SK-N-SH treated with all-trans-retinoic acid at 6 μM for 48 hours (cell line): Measurements from ENCODE around the gene FRAS1.

Experiments used
- ATAC-seq: fragments of 200-7000 bp; cut with Tn5 transposase; 3 replicates; pipeline ENCODE4 v1.9.1; 2020; ENCODE audit warnings: mild to moderate bottlenecking, moderate library complexity
- ARNTL ChIP-seq: fragments of 450-650 bp; formaldehyde crosslinking; IDR thresholded peaks from 2 replicates; pipeline ENCODE4 v1.5.0; 2020; ENCODE audit warnings: low read depth, mild to moderate bottlenecking, moderate library complexity, borderline replicate concordance
- BACH2 ChIP-seq: fragments of 250-450 bp; sonication (Bioruptor Pico); IDR thresholded peaks from 2 replicates; pipeline ENCODE4 v1.9.0; 2021; ENCODE audit warnings: mild to moderate bottlenecking, borderline replicate concordance
- CSDC2 ChIP-seq: fragments of 250-450 bp; sonication (Bioruptor Pico); IDR thresholded peaks from 2 replicates; pipeline ENCODE4 v1.5.0; 2020; ENCODE audit warnings: mild to moderate bottlenecking, moderate library complexity
- ESRRG ChIP-seq: fragments of 250-450 bp; sonication (Bioruptor Pico); IDR thresholded peaks from 2 replicates; pipeline ENCODE4 v1.6.1; 2021; ENCODE audit warnings: mild to moderate bottlenecking
- GLIS3 ChIP-seq: fragments of 250-450 bp; sonication (Bioruptor Pico); IDR thresholded peaks from 2 replicates; pipeline ENCODE4 v1.5.0; 2020; ENCODE audit warnings: mild to moderate bottlenecking, moderate library complexity
- ISL1 ChIP-seq: fragments of 250-450 bp; sonication (Bioruptor Pico); IDR thresholded peaks from 2 replicates; pipeline ENCODE4 v2.1.2; 2022; ENCODE audit warnings: mild to moderate bottlenecking, moderate library complexity
- OSR1 ChIP-seq: fragments of 250-450 bp; sonication (Bioruptor Pico); IDR thresholded peaks from 2 replicates; pipeline ENCODE4 v1.8.0; 2022; ENCODE audit warnings: moderate library complexity, mild to moderate bottlenecking, inconsistent platforms
- PATZ1 ChIP-seq: fragments of 250-450 bp; sonication (Bioruptor Pico); IDR thresholded peaks from 2 replicates; pipeline ENCODE4 v1.8.0; 2020; ENCODE audit warnings: mild to moderate bottlenecking, moderate library complexity, borderline replicate concordance
- PPARA ChIP-seq: fragments of 250-450 bp; sonication (Bioruptor Pico); IDR thresholded peaks from 2 replicates; pipeline ENCODE4 v1.5.0; 2020; ENCODE audit warnings: mild to moderate bottlenecking, borderline replicate concordance
- RARB ChIP-seq: fragments of 250-450 bp; sonication (Bioruptor Pico); IDR thresholded peaks from 2 replicates; pipeline ENCODE4 v1.8.0; 2021; ENCODE audit warnings: mild to moderate bottlenecking, moderate library complexity
- TCF4 ChIP-seq: fragments of 250-450 bp; sonication (Bioruptor Pico); IDR thresholded peaks from 2 replicates; pipeline ENCODE4 v1.8.0; 2021; ENCODE audit warnings: mild to moderate bottlenecking, moderate library complexity, borderline replicate concordance
- TOX ChIP-seq: fragments of 250-450 bp; sonication (Bioruptor Pico); IDR thresholded peaks from 2 replicates; pipeline ENCODE4 v1.8.0; 2021; ENCODE audit warnings: mild to moderate bottlenecking, moderate library complexity, borderline replicate concordance
- ZC3H10 ChIP-seq: fragments of 250-450 bp; sonication (Bioruptor Pico); IDR thresholded peaks from 2 replicates; pipeline ENCODE4 v1.5.1; 2021; ENCODE audit warnings: mild to moderate bottlenecking, moderate library complexity
- ZFP3 ChIP-seq: fragments of 250-450 bp; sonication (Bioruptor Pico); IDR thresholded peaks from 2 replicates; pipeline ENCODE4 v1.5.0; 2020; ENCODE audit warnings: mild to moderate bottlenecking, moderate library complexity
- ZFP30 ChIP-seq: fragments of 450-650 bp; formaldehyde crosslinking; IDR thresholded peaks from 2 replicates; pipeline ENCODE4 v1.5.0; 2022; ENCODE audit warnings: mild to moderate bottlenecking, moderate library complexity
- ZNF565 ChIP-seq: fragments of 450-650 bp; formaldehyde crosslinking; conservative IDR thresholded peaks from 2 replicates; pipeline ENCODE4 v1.5.0; 2020; ENCODE audit warnings: low read depth, mild to moderate bottlenecking, moderate library complexity
- ZNF70 ChIP-seq: fragments of 450-650 bp; formaldehyde crosslinking; IDR thresholded peaks from 2 replicates; pipeline ENCODE4 v1.5.0; 2020; ENCODE audit warnings: mild to moderate bottlenecking, moderate library complexity
- ZNF8 ChIP-seq: fragments of 450-650 bp; formaldehyde crosslinking; IDR thresholded peaks from 2 replicates; pipeline ENCODE4 v1.5.0; 2020; ENCODE audit warnings: mild to moderate bottlenecking, moderate library complexity
- TF ChIP-seq, protein P1 (sequence below): fragments of 250-450 bp; sonication (Bioruptor Pico); IDR thresholded peaks from 2 replicates; pipeline ENCODE4 v1.5.1; 2020; ENCODE audit warnings: low read depth, mild to moderate bottlenecking, moderate library complexity
- TF ChIP-seq, protein P2 (sequence below): fragments of 250-450 bp; sonication (Bioruptor Pico); IDR thresholded peaks from 2 replicates; pipeline ENCODE4 v1.8.0; 2021; ENCODE audit warnings: low read depth, mild to moderate bottlenecking, moderate library complexity, borderline replicate concordance
- TF ChIP-seq, protein P3 (sequence below): fragments of 250-450 bp; sonication (Bioruptor Pico); IDR thresholded peaks from 2 replicates; pipeline ENCODE4 v1.5.0; 2020; ENCODE audit warnings: mild to moderate bottlenecking, moderate library complexity
- TF ChIP-seq, protein P4 (sequence below): fragments of 250-450 bp; sonication (Bioruptor Pico); IDR thresholded peaks from 2 replicates; pipeline ENCODE4 v1.5.1; 2021; ENCODE audit warnings: mild to moderate bottlenecking, moderate library complexity

The FRAS1 gene

GRCh38 chr4:78308517-78308916 is 251.4 kb downstream of the FRAS1 start:
- TF ChIP-seq CSDC2 (CRISPR knock-in tag), result no peak
- TF ChIP-seq ZC3H10 (CRISPR knock-in tag), result no peak
- TF ChIP-seq, protein P1, sequence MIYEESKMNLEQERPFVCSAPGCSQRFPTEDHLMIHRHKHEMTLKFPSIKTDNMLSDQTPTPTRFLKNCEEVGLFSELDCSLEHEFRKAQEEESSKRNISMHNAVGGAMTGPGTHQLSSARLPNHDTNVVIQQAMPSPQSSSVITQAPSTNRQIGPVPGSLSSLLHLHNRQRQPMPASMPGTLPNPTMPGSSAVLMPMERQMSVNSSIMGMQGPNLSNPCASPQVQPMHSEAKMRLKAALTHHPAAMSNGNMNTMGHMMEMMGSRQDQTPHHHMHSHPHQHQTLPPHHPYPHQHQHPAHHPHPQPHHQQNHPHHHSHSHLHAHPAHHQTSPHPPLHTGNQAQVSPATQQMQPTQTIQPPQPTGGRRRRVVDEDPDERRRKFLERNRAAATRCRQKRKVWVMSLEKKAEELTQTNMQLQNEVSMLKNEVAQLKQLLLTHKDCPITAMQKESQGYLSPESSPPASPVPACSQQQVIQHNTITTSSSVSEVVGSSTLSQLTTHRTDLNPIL (CRISPR knock-in tag), result no peak
- no peak for TF ChIP-seq TOX (CRISPR knock-in tag)
- no peak for TF ChIP-seq TCF4 (CRISPR knock-in tag)
- no peak for TF ChIP-seq ISL1 (CRISPR knock-in tag)
- TF ChIP-seq BACH2, result no peak
- TF ChIP-seq, protein P2, sequence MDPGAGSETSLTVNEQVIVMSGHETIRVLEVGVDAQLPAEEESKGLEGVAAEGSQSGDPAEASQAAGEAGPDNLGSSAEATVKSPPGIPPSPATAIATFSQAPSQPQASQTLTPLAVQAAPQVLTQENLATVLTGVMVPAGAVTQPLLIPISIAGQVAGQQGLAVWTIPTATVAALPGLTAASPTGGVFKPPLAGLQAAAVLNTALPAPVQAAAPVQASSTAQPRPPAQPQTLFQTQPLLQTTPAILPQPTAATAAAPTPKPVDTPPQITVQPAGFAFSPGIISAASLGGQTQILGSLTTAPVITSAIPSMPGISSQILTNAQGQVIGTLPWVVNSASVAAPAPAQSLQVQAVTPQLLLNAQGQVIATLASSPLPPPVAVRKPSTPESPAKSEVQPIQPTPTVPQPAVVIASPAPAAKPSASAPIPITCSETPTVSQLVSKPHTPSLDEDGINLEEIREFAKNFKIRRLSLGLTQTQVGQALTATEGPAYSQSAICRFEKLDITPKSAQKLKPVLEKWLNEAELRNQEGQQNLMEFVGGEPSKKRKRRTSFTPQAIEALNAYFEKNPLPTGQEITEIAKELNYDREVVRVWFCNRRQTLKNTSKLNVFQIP (CRISPR knock-in tag), result no peak
- no peak for TF ChIP-seq ZFP3 (CRISPR knock-in tag)
- no peak for TF ChIP-seq ZNF70
- TF ChIP-seq ARNTL (CRISPR knock-in tag), result no peak
- TF ChIP-seq OSR1 (CRISPR knock-in tag), result no peak
- no peak for TF ChIP-seq PPARA (CRISPR knock-in tag)
- TF ChIP-seq ESRRG, result no peak
- TF ChIP-seq, protein P3, sequence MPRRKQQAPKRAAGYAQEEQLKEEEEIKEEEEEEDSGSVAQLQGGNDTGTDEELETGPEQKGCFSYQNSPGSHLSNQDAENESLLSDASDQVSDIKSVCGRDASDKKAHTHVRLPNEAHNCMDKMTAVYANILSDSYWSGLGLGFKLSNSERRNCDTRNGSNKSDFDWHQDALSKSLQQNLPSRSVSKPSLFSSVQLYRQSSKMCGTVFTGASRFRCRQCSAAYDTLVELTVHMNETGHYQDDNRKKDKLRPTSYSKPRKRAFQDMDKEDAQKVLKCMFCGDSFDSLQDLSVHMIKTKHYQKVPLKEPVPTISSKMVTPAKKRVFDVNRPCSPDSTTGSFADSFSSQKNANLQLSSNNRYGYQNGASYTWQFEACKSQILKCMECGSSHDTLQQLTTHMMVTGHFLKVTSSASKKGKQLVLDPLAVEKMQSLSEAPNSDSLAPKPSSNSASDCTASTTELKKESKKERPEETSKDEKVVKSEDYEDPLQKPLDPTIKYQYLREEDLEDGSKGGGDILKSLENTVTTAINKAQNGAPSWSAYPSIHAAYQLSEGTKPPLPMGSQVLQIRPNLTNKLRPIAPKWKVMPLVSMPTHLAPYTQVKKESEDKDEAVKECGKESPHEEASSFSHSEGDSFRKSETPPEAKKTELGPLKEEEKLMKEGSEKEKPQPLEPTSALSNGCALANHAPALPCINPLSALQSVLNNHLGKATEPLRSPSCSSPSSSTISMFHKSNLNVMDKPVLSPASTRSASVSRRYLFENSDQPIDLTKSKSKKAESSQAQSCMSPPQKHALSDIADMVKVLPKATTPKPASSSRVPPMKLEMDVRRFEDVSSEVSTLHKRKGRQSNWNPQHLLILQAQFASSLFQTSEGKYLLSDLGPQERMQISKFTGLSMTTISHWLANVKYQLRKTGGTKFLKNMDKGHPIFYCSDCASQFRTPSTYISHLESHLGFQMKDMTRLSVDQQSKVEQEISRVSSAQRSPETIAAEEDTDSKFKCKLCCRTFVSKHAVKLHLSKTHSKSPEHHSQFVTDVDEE (CRISPR knock-in tag), result no peak
- no peak for ATAC-seq

DNA sequence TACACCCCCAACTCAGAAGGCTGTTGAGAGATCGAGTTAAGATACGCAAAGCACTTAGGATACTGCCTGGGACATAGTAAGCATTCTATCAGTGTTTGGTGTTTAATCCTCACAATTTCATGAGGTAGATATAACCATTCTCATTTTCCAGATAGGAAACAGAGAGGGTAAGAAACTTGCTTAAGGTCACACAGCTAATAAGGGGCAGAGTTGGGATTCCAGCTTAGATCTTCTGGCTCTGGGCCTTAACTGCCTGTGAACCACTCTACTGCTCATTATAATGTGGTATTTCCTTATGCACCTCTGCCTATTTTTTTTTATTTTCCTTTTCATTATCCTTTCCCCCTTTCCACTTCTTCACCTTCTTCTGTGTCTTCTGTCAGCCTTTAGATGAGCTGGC is 252.2 kb downstream of the FRAS1 start:
- no peak for ATAC-seq
- no peak for TF ChIP-seq OSR1 (CRISPR knock-in tag)
- TF ChIP-seq PPARA (CRISPR knock-in tag), result no peak
- no peak for TF ChIP-seq GLIS3 (CRISPR knock-in tag)
- no peak for TF ChIP-seq ZC3H10 (CRISPR knock-in tag)
- TF ChIP-seq ESRRG, result no peak
- no peak for TF ChIP-seq ZFP3 (CRISPR knock-in tag)
- no peak for TF ChIP-seq ZNF8 (CRISPR knock-in tag)
- TF ChIP-seq RARB (CRISPR knock-in tag), result no peak
- no peak for TF ChIP-seq ZFP30 (CRISPR knock-in tag)
- TF ChIP-seq, protein P4, sequence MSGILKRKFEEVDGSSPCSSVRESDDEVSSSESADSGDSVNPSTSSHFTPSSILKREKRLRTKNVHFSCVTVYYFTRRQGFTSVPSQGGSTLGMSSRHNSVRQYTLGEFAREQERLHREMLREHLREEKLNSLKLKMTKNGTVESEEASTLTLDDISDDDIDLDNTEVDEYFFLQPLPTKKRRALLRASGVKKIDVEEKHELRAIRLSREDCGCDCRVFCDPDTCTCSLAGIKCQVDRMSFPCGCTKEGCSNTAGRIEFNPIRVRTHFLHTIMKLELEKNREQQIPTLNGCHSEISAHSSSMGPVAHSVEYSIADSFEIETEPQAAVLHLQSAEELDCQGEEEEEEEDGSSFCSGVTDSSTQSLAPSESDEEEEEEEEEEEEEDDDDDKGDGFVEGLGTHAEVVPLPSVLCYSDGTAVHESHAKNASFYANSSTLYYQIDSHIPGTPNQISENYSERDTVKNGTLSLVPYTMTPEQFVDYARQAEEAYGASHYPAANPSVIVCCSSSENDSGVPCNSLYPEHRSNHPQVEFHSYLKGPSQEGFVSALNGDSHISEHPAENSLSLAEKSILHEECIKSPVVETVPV (CRISPR knock-in tag), result no peak
- TF ChIP-seq, protein P2 (CRISPR knock-in tag), result no peak
- no peak for TF ChIP-seq ISL1 (CRISPR knock-in tag)
- TF ChIP-seq CSDC2 (CRISPR knock-in tag), result no peak
- TF ChIP-seq ARNTL (CRISPR knock-in tag), result no peak
- no peak for TF ChIP-seq ZNF565 (CRISPR knock-in tag)
- TF ChIP-seq, protein P3 (CRISPR knock-in tag), result no peak
- TF ChIP-seq PATZ1, result no peak
- TF ChIP-seq, protein P1 (CRISPR knock-in tag), result no peak
- no peak for TF ChIP-seq TOX (CRISPR knock-in tag)
- TF ChIP-seq BACH2, result no peak
